Neural crest cell (in vitro differentiated cells): Measurements from ENCODE around the gene PLPP2. TPM values are rescaled to one million over a fixed set of nuclear protein-coding genes. Genes with fewer than 3 reads are reported as not detected.

Experiments
- DNase-seq: peaks from one replicate; pipeline ENCODE4 v3.0.0; 2021; ENCODE audit warnings: low read depth, mixed read lengths, low spot score
- H3K27ac Mint-ChIP-seq: one replicate; pipeline ENCODE4 v1.8.0; 2021; ENCODE audit warnings: mild to moderate bottlenecking, mixed read lengths; ENCODE audit not compliant: unreplicated experiment
- H3K27me3 Mint-ChIP-seq: 2 replicates; pipeline ENCODE4 v1.8.0; 2021; ENCODE audit warnings: low read depth, mild to moderate bottlenecking, mixed read lengths
- H3K36me3 Mint-ChIP-seq: 2 replicates; pipeline ENCODE4 v1.8.0; 2021; ENCODE audit warnings: low read depth, mild to moderate bottlenecking, mixed read lengths
- H3K4me1 Mint-ChIP-seq: 2 replicates; pipeline ENCODE4 v1.8.0; 2021; ENCODE audit warnings: mixed read lengths
- H3K4me3 Mint-ChIP-seq: one replicate; pipeline ENCODE4 v1.8.0; 2021; ENCODE audit warnings: mild to moderate bottlenecking, mixed read lengths
- H3K9me3 Mint-ChIP-seq: 2 replicates; pipeline ENCODE4 v1.8.0; 2021; ENCODE audit warnings: mixed read lengths
- CTCF ChIP-seq: fragments of 200-600 bp; sonication (generic); conservative IDR thresholded peaks from 2 replicates; pipeline ENCODE4 v1.5.0; 2021; ENCODE audit warnings: antibody characterized with exemption, mild to moderate bottlenecking
- total RNA-seq: library from RNA; stranded (reverse); gene quantifications from 2 replicates; pipeline ENCODE4 v1.2.1, GENCODE V29; 2021

The PLPP2 gene
- total RNA-seq, 1 donor from 2014 or later, result 0.89 TPM

- H3K9me3 Mint-ChIP-seq, result peaks cover 3% of the 10 kb centered on the region
- peaks cover 24% of the 10 kb centered on the region for H3K4me1 Mint-ChIP-seq
- TF ChIP-seq CTCF, result no peak
- H3K36me3 Mint-ChIP-seq, result peaks cover 31% of the 10 kb centered on the region
- H3K27me3 Mint-ChIP-seq, result no peaks in the 10 kb centered on the region
- no peak for DNase-seq
- no peak overlapping the region for H3K4me3 Mint-ChIP-seq
- no peak overlapping the region for H3K27ac Mint-ChIP-seq
Observed at GRCh38 chr19:335486-336066, 44.4 kb upstream of the PLPP2 start.

GRCh38 chr19:335072-335471, 43.9 kb upstream of the PLPP2 start:
- no peak overlapping the region for H3K4me3 Mint-ChIP-seq
- no peak for TF ChIP-seq CTCF
- H3K4me1 Mint-ChIP-seq, result peaks cover 20% of the 10 kb centered on the region
- H3K27me3 Mint-ChIP-seq, result no peaks in the 10 kb centered on the region
- H3K36me3 Mint-ChIP-seq, result peaks cover 31% of the 10 kb centered on the region
- no peak for DNase-seq
- peak overlapping the region; percentile 50 for H3K27ac Mint-ChIP-seq
- H3K9me3 Mint-ChIP-seq, result peaks cover 3% of the 10 kb centered on the region

- Mint-ChIP-seq H3K27me3 (no peaks in the 10 kb centered on the region), H3K4me1 (peaks cover 16% of the 10 kb centered on the region), H3K27ac (peak overlapping the region; percentile 50), H3K9me3 (peaks cover 3% of the 10 kb centered on the region), H3K36me3 (peaks cover 28% of the 10 kb centered on the region), H3K4me3 (no peak overlapping the region)
- no peak for DNase-seq
- TF ChIP-seq CTCF, result no peak
Observed at GRCh38 chr19:334296-335071, 43.3 kb upstream of the PLPP2 start.

GRCh38 chr19:330503-330902, 39.3 kb upstream of the PLPP2 start:
- Mint-ChIP-seq H3K9me3 (peaks cover 6% of the 10 kb centered on the region), H3K27me3 (no peaks in the 10 kb centered on the region), H3K4me1 (no peaks in the 10 kb centered on the region), H3K4me3 (no peak overlapping the region), H3K36me3 (peaks cover 36% of the 10 kb centered on the region), H3K27ac (no peak overlapping the region)
- TF ChIP-seq CTCF, result no peak
- DNase-seq, result no peak

GRCh38 chr19:329876-330275, 38.7 kb upstream of the PLPP2 start:
- no peak for TF ChIP-seq CTCF
- DNase-seq, result no peak
- Mint-ChIP-seq H3K27me3 (no peaks in the 10 kb centered on the region), H3K9me3 (peaks cover 6% of the 10 kb centered on the region), H3K4me1 (no peaks in the 10 kb centered on the region), H3K4me3 (no peak overlapping the region), H3K27ac (no peak overlapping the region), H3K36me3 (peaks cover 36% of the 10 kb centered on the region)
